GM23338 (cell line): ENCODE results near the gene TRPC4AP.

ENCODE experiments used
- CREB1 ChIP-seq: fragments of 250-450 bp; sonication (Bioruptor Pico); IDR thresholded peaks from 2 replicates; pipeline ENCODE4 v1.5.0; 2020; ENCODE audit warnings: low read depth, mild to moderate bottlenecking, moderate library complexity
- CTCF ChIP-seq, 2 experiments: fragments of 200-600 bp in 1 of 2; sonication (generic) in 1 of 2; conservative IDR thresholded peaks; 2 replicates each; pipeline versions ENCODE4 v1.5.1 to v1.6.1; 2016 to 2017; ENCODE audit warnings: antibody characterized with exemption in 2 of 2, low read depth in 2 of 2, mild to moderate bottlenecking in 2 of 2, moderate library complexity in 1 of 2
- EZH2 ChIP-seq: fragments of 200-600 bp; sonication (generic); IDR thresholded peaks from one replicate; pipeline ENCODE4 v1.8.0; 2017; ENCODE audit warnings: antibody characterized with exemption, mild to moderate bottlenecking, low read depth; ENCODE audit not compliant: unreplicated experiment
- EZH2phosphoT487 ChIP-seq: fragments of 200-600 bp; sonication (generic); IDR thresholded peaks from one replicate; pipeline ENCODE4 v1.8.1; 2018; ENCODE audit warnings: antibody characterized with exemption; ENCODE audit not compliant: unreplicated experiment
- JUNB ChIP-seq: IDR thresholded peaks from one replicate; pipeline ENCODE4 v1.6.1; 2016; ENCODE audit warnings: antibody characterized with exemption; ENCODE audit not compliant: unreplicated experiment
- NANOG ChIP-seq: IDR thresholded peaks from 2 replicates; pipeline ENCODE4 v1.6.1; 2016; ENCODE audit warnings: antibody characterized with exemption, borderline replicate concordance
- POLR2AphosphoS5 ChIP-seq: IDR thresholded peaks from 2 replicates; pipeline ENCODE4 v1.6.1; 2016; ENCODE audit warnings: antibody characterized with exemption, low read depth
- ZNF114 ChIP-seq: fragments of 250-450 bp; sonication (Bioruptor Pico); IDR thresholded peaks from 2 replicates; pipeline ENCODE4 v1.5.0; 2020; ENCODE audit warnings: mild to moderate bottlenecking, moderate library complexity
- TF ChIP-seq, protein P1 (sequence below): IDR thresholded peaks from one replicate; pipeline ENCODE4 v1.6.1; 2018; ENCODE audit warnings: antibody characterized with exemption; ENCODE audit not compliant: unreplicated experiment
- TF ChIP-seq, protein P2 (sequence below): IDR thresholded peaks from 2 replicates; pipeline ENCODE4 v1.6.1; 2016; ENCODE audit warnings: antibody characterized with exemption

DNA sequence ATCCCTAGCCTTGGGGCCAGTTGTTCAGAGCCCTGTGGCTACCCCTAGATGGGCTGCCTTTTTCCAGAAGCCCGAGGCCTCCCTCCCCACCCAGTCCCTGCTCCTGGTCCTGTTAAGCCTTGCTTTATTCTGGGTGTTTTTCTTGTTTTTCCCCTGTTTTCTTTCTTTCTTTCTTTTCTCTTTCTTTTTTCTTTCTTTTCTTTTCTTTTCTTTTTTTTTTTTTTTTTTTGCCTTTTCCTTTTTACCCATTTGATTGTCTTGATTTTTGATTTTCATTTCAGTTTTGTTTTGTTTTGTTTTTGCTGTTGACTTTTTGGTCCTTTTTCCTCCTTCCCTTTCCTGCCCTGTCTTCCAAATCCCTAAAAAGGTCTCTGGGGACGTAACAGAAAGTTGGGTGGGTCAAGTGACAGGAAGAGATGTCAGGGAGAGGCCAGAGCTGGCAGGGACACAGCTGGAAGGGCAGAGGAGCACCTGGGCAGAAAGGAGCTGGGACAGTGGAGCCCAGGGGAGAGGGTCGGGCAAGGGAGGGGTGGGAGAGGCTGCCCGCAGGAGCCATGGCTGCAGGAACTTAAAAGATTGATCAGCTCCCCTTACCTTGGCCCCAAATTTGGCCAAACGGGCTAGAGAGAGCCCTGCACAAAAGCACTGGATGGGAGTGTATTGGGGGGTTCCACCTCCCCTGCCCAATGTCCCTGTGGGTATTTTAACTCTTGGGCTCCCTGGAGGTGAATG, 109.4 kb downstream of the TRPC4AP start:
- no peak for TF ChIP-seq POLR2AphosphoS5
- no peak for TF ChIP-seq CTCF (conservative IDR thresholded peaks at IDR 0.05; ENCODE audit: low read depth in 2 of 2)
- TF ChIP-seq EZH2phosphoT487 = no peak
- no peak for TF ChIP-seq JUNB
- TF ChIP-seq EZH2 = no peak
- no peak for TF ChIP-seq CREB1 (CRISPR knock-in tag)
- TF ChIP-seq ZNF114 (CRISPR knock-in tag) = no peak
- TF ChIP-seq NANOG = no peak
- TF ChIP-seq, protein P1, sequence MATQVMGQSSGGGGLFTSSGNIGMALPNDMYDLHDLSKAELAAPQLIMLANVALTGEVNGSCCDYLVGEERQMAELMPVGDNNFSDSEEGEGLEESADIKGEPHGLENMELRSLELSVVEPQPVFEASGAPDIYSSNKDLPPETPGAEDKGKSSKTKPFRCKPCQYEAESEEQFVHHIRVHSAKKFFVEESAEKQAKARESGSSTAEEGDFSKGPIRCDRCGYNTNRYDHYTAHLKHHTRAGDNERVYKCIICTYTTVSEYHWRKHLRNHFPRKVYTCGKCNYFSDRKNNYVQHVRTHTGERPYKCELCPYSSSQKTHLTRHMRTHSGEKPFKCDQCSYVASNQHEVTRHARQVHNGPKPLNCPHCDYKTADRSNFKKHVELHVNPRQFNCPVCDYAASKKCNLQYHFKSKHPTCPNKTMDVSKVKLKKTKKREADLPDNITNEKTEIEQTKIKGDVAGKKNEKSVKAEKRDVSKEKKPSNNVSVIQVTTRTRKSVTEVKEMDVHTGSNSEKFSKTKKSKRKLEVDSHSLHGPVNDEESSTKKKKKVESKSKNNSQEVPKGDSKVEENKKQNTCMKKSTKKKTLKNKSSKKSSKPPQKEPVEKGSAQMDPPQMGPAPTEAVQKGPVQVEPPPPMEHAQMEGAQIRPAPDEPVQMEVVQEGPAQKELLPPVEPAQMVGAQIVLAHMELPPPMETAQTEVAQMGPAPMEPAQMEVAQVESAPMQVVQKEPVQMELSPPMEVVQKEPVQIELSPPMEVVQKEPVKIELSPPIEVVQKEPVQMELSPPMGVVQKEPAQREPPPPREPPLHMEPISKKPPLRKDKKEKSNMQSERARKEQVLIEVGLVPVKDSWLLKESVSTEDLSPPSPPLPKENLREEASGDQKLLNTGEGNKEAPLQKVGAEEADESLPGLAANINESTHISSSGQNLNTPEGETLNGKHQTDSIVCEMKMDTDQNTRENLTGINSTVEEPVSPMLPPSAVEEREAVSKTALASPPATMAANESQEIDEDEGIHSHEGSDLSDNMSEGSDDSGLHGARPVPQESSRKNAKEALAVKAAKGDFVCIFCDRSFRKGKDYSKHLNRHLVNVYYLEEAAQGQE = no peak
- TF ChIP-seq, protein P2, sequence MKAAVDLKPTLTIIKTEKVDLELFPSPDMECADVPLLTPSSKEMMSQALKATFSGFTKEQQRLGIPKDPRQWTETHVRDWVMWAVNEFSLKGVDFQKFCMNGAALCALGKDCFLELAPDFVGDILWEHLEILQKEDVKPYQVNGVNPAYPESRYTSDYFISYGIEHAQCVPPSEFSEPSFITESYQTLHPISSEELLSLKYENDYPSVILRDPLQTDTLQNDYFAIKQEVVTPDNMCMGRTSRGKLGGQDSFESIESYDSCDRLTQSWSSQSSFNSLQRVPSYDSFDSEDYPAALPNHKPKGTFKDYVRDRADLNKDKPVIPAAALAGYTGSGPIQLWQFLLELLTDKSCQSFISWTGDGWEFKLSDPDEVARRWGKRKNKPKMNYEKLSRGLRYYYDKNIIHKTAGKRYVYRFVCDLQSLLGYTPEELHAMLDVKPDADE = no peak
